HCT116 (cell line): Measurements from ENCODE around the gene CDK5RAP2.

Experiments
- POLR2A ChIP-seq: IDR thresholded peaks from 2 replicates; pipeline ENCODE4 v1.7.0; 2011; ENCODE audit warnings: borderline replicate concordance; ENCODE audit not compliant: insufficient read depth, insufficient read length; ENCODE audit errors: extremely low read depth
- TF ChIP-seq, protein P1 (sequence below), 3 experiments: fragments of 200-600 bp in 1 of 3; sonication (generic) in 1 of 3; IDR thresholded peaks in 2 of 3; conservative IDR thresholded peaks in 1 of 3; 2 replicates each; pipeline ENCODE4 v1.5.1; 2012 to 2017; ENCODE audit warnings: low read depth in 2 of 3, low read length in 2 of 3, antibody characterized with exemption in 1 of 3, borderline replicate concordance in 1 of 3, control low read depth in 1 of 3, mild to moderate bottlenecking in 1 of 3, mixed read lengths in 1 of 3, mixed run types in 1 of 3, moderate library complexity in 1 of 3; ENCODE audit not compliant: insufficient read depth in 1 of 3

GRCh38 chr9:120593955-120594277, 13.9 kb upstream of the CDK5RAP2 start:
- TF ChIP-seq, protein P1, sequence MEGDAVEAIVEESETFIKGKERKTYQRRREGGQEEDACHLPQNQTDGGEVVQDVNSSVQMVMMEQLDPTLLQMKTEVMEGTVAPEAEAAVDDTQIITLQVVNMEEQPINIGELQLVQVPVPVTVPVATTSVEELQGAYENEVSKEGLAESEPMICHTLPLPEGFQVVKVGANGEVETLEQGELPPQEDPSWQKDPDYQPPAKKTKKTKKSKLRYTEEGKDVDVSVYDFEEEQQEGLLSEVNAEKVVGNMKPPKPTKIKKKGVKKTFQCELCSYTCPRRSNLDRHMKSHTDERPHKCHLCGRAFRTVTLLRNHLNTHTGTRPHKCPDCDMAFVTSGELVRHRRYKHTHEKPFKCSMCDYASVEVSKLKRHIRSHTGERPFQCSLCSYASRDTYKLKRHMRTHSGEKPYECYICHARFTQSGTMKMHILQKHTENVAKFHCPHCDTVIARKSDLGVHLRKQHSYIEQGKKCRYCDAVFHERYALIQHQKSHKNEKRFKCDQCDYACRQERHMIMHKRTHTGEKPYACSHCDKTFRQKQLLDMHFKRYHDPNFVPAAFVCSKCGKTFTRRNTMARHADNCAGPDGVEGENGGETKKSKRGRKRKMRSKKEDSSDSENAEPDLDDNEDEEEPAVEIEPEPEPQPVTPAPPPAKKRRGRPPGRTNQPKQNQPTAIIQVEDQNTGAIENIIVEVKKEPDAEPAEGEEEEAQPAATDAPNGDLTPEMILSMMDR (IDR thresholded peaks at IDR 0.05 in 2 of 3, conservative IDR thresholded peaks at IDR 0.05 in 1 of 3; ENCODE audit: borderline replicate concordance in 1 of 3, insufficient read depth in 1 of 3, low read depth in 2 of 3, low read length in 2 of 3), result no peak
- TF ChIP-seq POLR2A, result no peak
